ENCODE measurements around the gene TMPRSS15.
A peak's percentile ranks its signal among the peaks of the same experiment; 100 is the strongest.

Gene TMPRSS15

GRCh38 chr21:18349468-18349867, 54.1 kb downstream of the TMPRSS15 start:
- DNase-seq (ENCODE audit: low read depth), result no peak

DNA sequence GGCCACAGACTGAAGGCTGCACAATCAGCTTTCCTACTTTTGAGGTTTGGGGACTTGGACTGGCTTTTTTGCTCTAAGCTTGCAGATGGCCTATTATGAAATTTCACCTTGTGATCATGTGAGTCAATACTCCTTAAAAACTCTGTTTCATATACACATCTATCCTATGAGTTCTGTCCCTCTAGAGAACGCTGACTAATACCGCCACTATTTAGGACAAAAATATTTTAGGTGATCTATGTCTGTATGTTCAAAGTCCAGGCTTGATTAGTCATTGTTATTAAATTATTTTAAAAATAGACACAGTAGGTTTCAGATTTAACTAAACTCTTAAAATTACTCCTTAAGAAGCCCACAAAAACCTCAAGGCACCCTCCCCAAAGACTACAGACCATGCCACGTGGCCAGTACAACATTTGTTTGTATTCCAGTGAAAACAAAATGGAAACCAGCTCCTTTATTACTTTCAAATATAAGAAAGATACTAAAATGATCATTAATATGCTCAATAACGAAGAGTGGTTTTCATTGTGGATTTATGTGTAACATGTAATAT, 63.1 kb downstream of the TMPRSS15 start:
- peak; percentile 86 for DNase-seq (ENCODE audit: low read depth)

- DNase-seq (ENCODE audit: low read depth), result no peak
Measured at GRCh38 chr21:18335651-18336236, 67.8 kb downstream of the TMPRSS15 start.

- DNase-seq (ENCODE audit: low read depth), result peak; percentile 22
Measured at GRCh38 chr21:18334066-18334465, 69.5 kb downstream of the TMPRSS15 start.

DNA sequence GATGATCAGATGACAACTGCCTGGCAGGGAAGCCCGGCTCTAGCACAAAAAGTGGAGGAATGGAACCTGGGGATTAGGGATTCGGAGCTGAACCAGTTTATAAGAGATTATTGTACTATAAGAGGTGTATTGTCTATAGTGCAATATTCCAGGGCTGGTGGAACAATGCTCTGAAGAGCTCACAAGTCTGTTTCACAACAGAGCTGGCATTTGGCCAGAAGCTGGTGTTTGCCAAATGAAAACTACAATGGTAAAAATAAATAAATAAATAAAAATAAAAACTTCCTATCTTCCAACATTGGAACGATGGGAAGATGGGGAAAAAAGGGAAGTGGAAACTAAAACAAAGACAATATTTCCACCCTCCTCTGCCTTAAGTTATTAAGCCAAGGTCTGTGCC, 85.4 kb downstream of the TMPRSS15 start:
- no peak for DNase-seq (ENCODE audit: low read depth)

GRCh38 chr21:18298228-18298627, 105.4 kb downstream of the TMPRSS15 start:
- DNase-seq (ENCODE audit: low read depth), result no peak

DNA sequence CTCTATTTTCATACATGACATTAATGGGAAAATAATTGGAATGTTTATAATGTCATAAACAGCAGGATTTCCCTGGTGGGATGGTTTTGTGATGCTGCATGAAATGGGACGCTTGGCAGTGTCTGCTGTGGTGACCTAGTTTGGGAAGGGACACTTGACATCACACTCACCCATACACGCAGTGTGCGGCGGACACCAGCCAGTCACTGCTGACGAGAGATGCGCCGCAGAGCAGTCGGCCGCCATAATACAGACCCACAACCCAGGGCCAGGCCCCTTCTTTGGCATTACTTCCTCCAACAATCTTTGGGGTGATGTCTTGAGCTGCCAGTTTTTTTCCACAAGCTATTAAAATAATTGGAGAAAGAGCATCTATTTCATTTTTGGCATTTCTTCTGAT, 109.5 kb downstream of the TMPRSS15 start:
- no peak for DNase-seq (ENCODE audit: low read depth)

DNA sequence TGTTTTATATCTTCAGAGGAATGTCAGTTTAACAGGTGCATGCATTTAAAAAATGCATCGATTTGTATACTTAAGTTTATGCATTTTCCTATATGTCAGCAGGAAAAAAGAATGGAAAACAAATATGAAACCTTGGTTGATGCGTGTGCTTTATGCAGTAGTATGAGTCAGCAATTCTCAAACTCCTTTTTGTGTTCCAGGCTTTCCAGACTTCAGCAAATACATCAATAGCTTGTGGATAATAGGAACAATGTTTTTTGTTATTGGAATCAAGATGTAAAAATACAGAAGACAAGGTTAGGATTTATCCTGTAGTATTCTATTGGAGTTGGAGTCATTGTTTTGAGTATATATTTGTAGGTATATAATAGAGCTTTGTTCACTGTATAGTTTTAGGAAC, 113.7 kb downstream of the TMPRSS15 start:
- no peak for DNase-seq (ENCODE audit: low read depth)

- DNase-seq (ENCODE audit: low read depth), result no peak
Measured at GRCh38 chr21:18285379-18285778, 118.2 kb downstream of the TMPRSS15 start.

GRCh38 chr21:18275781-18276180, 127.8 kb downstream of the TMPRSS15 start:
- no peak for DNase-seq (ENCODE audit: low read depth)

DNA sequence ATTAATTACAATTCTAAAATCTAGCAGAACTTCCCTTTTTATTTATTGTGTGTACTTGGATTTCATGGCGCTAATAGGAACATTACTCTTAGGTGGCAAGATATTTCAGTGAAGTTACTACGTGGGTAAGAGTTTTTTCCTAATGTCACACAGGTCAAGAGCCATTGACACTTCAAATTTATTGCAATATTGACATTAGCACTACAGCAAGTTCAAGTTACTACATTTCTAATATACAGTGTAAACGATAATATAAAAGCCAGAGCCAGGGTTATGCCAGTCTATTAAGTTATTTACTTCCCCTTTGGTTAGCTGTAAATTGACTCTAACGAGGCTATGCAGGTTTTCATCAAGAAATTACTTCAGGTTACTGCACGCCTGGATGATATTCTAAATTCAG, 129.2 kb downstream of the TMPRSS15 start:
- no peak for DNase-seq (ENCODE audit: low read depth)

DNA sequence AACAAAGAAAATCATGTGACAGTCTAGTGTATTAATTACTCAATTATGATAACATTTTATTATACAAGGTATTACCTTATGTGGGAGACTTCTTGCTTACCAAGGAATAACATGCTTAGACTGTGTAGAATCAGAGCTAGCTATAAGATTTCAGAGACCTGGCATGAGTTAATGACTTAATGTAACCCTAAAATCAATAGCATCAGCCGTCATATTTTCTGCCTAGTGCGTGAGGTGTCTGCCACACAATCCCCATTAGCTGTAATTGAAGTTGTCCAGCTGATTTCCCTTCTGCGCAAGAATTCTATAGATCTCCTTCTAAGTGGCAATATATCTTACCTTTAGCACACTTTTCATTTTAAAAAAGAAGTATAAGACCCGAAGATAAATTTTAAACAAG, 130.2 kb downstream of the TMPRSS15 start:
- DNase-seq (ENCODE audit: low read depth), result no peak

- no peak for DNase-seq (ENCODE audit: low read depth)
Measured at GRCh38 chr21:18269856-18270255, 133.7 kb downstream of the TMPRSS15 start.

DNA sequence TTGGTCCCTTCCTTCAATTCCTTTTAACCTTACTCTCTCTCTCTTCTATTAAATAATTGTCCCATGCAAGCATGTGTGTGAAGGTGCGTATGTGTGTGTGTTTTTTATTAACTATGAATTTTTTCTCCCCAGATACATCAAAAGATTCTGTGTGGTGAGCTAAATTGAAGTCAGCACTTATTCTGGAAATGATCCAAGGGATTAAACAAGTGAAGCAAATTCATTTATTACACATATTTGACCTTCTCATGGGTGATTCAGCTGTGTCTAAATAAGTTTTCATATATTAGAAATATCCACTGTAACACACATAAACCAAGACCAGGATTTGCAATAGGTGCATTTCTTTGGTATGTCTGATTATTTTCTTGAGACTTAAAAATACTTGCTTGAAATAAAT, 134.7 kb downstream of the TMPRSS15 start:
- DNase-seq (ENCODE audit: low read depth), result no peak

GRCh38 chr21:18267496-18267895, 136.1 kb downstream of the TMPRSS15 start:
- no peak for DNase-seq (ENCODE audit: low read depth)

DNA sequence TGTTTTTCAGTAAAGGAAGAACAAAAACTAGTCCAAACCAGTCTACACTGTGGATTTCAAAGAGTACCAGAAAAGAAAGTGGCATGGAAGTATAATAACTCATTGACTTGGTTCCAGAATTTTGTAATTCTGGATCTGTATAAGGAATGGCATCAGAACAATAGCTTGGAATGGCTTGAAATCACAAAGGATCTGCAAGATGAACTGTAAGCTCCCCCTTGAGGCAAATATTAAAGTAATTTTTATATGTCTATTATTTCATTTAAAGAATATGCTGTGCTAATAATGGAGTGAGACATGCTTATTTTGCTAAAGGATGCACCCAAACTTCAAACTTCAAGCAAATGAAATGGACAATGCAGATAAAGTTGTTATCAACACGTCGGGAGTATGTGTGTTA, 137.6 kb downstream of the TMPRSS15 start:
- no peak for DNase-seq (ENCODE audit: low read depth)

DNA sequence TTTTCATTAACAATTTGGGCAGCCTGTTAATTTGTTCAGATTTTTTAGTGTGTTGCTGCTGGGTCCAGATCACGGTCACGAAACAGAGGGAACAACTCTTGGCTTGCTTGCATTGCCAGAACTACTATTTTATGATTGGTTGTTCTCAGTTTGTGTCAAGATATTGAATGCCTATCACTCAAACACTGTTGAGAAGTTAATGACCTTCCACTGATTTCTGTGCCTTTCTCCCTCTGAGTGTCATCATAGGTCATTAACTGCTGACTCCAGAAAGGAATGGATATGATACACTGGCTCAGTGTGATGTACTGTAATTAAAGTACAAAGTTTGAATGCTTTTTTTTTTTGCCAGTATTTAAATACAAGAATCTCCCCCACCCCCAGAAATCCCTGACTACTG, 149.8 kb downstream of the TMPRSS15 start:
- no peak for DNase-seq (ENCODE audit: low read depth)

DNA sequence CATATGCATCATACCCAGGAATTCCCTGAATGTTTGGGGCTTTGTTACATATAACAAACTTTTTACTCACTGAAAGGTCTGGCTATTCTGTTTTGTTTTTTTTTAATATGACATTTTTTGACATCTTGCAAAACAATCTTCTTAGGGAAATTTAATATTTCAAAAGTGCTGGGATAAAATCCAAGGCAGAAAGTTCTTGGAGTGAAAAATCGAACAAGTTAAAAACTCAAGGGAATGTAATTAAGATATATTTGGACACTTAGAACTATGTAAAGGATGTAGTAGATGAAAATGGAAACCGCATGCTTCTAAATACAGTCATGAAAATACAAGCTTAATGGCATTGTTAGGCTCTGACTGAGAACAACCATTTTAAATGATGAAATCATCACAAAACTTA, 150.4 kb downstream of the TMPRSS15 start:
- DNase-seq (ENCODE audit: low read depth), result peak; percentile 18

- DNase-seq (ENCODE audit: low read depth), result no peak
Measured at GRCh38 chr21:18252680-18253079, 150.9 kb downstream of the TMPRSS15 start.

DNA sequence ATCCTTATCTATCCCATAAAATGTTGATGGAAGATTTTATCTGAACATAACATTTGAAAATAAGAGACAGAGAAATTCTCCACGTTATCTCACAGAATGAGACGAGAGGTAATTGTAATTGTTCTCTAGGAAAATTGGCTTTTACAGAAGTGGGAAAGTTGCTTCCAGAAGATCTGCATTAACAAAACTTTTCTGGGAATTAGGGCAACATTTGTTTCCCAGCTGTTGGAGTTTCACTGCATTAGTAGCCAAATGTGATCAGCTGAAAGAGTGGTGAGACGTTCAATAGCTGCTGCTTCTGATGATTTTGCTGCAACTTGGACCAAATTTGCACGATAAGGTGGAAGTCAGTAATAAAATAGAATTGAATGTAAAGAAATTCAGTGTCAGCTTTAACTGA, 151.3 kb downstream of the TMPRSS15 start:
- DNase-seq (ENCODE audit: low read depth), result no peak

DNA sequence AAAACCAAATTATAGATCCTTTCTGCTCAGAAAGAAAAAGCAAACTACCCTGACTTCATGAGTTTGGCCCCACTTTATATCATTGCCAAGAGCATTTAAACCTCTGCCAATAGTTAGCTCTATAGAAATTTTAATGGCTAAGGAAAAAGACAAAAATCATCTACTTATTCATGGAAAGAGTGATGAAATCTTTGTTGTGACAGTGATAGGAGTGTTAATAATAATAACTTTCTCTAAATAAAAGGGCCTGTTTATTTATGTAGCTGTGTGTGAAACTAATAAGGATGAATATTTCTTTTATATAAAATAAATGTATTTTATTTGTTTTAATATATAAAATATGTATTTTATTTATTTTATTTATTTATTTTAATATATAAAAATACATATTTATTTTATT, 152.5 kb downstream of the TMPRSS15 start:
- DNase-seq (ENCODE audit: low read depth), result no peak

DNA sequence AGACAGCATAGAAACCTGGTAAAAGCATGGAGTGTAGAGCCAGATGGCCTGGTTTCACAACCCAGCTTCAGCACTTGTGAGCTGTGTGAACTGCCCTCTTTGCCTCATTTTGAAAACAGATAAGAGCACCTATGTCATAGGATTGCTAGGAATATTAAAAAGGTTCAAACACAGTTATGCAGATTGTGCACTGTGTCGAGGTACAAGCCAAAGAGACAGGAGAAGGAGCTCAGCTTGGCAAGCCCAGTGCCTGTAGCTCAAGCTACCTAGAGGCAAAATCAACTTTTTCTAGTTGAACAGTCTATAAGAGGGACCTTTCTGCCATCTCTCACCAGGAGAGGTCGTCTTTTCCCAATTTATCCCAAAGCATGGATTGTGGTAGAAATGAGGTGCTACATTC, 153.9 kb downstream of the TMPRSS15 start:
- no peak for DNase-seq (ENCODE audit: low read depth)

DNA sequence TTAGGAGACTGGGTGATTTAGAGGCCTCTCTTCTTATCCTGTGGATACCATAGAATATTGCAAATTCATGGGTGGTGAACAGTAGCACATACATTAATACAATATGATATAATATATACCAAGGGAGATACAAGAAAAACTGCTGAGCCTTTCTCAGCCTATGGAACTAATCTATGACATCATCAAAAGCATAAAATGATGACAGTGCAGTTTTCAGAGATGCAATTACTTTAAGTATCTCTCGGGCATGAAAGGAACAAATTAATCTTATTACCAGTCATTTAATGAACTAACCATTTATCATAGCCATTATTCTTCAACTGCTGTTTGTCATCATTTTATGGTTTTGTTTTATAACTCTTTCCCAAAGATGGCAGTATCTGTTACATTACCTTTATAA, 155.4 kb downstream of the TMPRSS15 start:
- DNase-seq (ENCODE audit: low read depth), result no peak

DNA sequence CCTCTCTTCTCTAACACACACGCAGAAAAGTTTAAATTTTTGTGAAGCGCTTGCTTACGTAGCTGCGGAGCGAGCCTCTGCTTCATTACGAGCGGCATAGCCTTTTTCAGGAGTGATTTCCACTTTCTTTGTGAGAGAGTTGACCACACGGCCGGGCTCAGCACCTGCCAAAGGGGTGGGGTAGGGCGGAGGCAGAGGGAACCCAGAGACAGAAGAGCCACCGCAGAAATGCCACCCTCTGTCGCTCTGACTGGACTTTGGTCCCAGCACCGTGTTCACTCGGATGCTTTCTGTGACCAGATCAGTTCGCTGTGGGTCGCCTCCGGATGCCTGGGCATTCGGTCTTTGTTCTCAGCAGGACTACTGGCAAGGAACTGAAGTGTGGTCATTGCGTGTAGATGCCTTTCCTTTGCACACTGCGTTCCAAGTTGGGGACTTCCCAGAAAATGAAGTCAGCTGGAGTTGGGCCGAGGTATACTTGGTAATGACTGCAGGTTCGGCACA, 158.1 kb downstream of the TMPRSS15 start:
- DNase-seq (ENCODE audit: low read depth), result no peak
